Neuron (in vitro differentiated cells): ENCODE data around the gene TARS3.
"Not testable (repeated sequence)": the region's sequence is repeated elsewhere in the genome, so short reads cannot be mapped to it uniquely, and the experiment has no call there.

Experiments used
- H2AFZ ChIP-seq: one replicate; pipeline ENCODE4 v1.6.1; 2013; ENCODE audit warnings: low read depth, mild to moderate bottlenecking, inconsistent platforms, low read length, moderate library complexity
- H3K27me3 ChIP-seq: one replicate; pipeline ENCODE4 v1.6.1; 2013; ENCODE audit warnings: low read length; ENCODE audit not compliant: insufficient read depth
- H3K36me3 ChIP-seq: one replicate; pipeline ENCODE4 v1.6.1; 2013; ENCODE audit warnings: low read length; ENCODE audit not compliant: insufficient read depth
- H3K4me1 ChIP-seq: one replicate; pipeline ENCODE4 v1.6.1; 2013; ENCODE audit warnings: low read length; ENCODE audit not compliant: insufficient read depth
- H3K4me3 ChIP-seq: 2 replicates; pipeline ENCODE4 v1.5.1; 2013; ENCODE audit warnings: mild to moderate bottlenecking, low read length, moderate library complexity
- H3K9me3 ChIP-seq: one replicate; pipeline ENCODE4 v1.6.1; 2013; ENCODE audit warnings: low read length

TARS3 gene

GRCh38 chr15:101662203-101662602 lies 62.1 kb downstream of the TARS3 start:
- H3K36me3 ChIP-seq, result no peaks in the 10 kb centered on the region
- no peaks in the 10 kb centered on the region for H3K4me1 ChIP-seq
- H3K4me3 ChIP-seq, result no peak overlapping the region
- no peaks in the 10 kb centered on the region for H3K27me3 ChIP-seq
- H3K9me3 ChIP-seq, result peaks cover 2% of the 10 kb centered on the region
- H2AFZ ChIP-seq, result no peak overlapping the region

- Histone ChIP-seq H3K4me3 (no peak overlapping the region), H3K4me1 (no peaks in the 10 kb centered on the region), H3K36me3 (no peaks in the 10 kb centered on the region), H2AFZ (no peak overlapping the region), H3K9me3 (no peaks in the 10 kb centered on the region), H3K27me3 (no peaks in the 10 kb centered on the region)
Observed at GRCh38 chr15:101660005-101660404, 64.3 kb downstream of the TARS3 start.

GRCh38 chr15:101657968-101658784 lies 66.1 kb downstream of the TARS3 start:
- H3K9me3 ChIP-seq, result no peaks in the 10 kb centered on the region
- no peaks in the 10 kb centered on the region for H3K4me1 ChIP-seq
- no peaks in the 10 kb centered on the region for H3K27me3 ChIP-seq
- H3K4me3 ChIP-seq, result no peak overlapping the region
- no peaks in the 10 kb centered on the region for H3K36me3 ChIP-seq
- no peak overlapping the region for H2AFZ ChIP-seq

DNA sequence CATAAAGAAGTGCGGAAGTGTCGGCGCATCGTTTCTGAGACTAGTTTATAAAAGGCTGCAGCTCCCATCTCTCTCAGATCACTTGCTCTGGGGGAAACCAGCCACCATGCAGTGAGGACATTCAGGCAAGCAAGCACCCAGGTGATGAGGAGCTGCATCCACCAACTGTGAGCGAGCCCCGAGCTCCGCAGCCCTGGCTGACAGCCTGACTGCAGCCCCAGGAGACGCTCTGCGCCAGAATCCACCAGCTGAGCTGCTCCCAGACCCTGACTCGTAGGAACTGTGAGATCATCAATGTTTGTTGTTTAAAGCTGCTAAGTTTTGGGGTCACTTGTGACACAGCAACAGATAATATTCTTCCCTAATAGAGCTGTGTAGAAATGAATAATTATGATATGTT lies 67.1 kb downstream of the TARS3 start:
- H2AFZ ChIP-seq, result no peak overlapping the region

GRCh38 chr15:101654624-101655337 lies 69.5 kb downstream of the TARS3 start:
- H3K36me3 ChIP-seq, H2AFZ ChIP-seq, H3K4me3 ChIP-seq, H3K9me3 ChIP-seq, H3K27me3 ChIP-seq: not testable (repeated sequence)
- H3K4me1 ChIP-seq, result peaks cover 15% of the 10 kb centered on the region

More for the DNA sequence above, 67.1 kb downstream of the TARS3 start:
- no peaks in the 10 kb centered on the region for H3K9me3 ChIP-seq
- no peaks in the 10 kb centered on the region for H3K27me3 ChIP-seq
- H3K4me3 ChIP-seq, result no peak overlapping the region
- H3K4me1 ChIP-seq, result no peaks in the 10 kb centered on the region
- no peaks in the 10 kb centered on the region for H3K36me3 ChIP-seq

DNA sequence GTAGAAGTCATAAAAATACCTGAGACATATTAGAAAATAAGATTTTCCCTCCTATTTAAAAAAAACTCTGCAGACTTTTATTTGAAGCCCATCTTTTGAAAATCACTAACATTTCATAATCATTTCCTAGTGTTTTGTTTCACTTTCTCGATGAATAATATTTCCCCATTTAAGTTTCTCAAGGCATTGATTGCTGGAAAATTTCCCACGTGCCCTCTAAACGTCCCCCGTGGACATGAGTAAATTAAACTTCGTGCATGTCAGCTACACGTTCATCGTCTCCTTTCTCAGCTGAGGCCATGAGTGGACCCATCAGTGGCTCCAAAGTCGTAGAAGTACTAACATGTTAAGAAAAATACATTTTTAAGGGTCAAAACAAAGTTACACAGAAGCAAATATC lies 70.1 kb downstream of the TARS3 start:
- no peak overlapping the region for H3K4me3 ChIP-seq
- H3K4me1 ChIP-seq, result peaks cover 15% of the 10 kb centered on the region
- no peaks in the 10 kb centered on the region for H3K9me3 ChIP-seq
- H3K27me3 ChIP-seq, result no peaks in the 10 kb centered on the region
- H3K36me3 ChIP-seq, result peaks cover 4% of the 10 kb centered on the region
- H2AFZ ChIP-seq, result no peak overlapping the region

GRCh38 chr15:101652786-101653430 lies 71.4 kb downstream of the TARS3 start:
- Histone ChIP-seq H3K4me3 (peak overlapping the region; percentile 54), H3K4me1 (peaks cover 15% of the 10 kb centered on the region), H3K27me3 (no peaks in the 10 kb centered on the region), H3K36me3 (peaks cover 7% of the 10 kb centered on the region), H2AFZ (peak overlapping the region; percentile 94), H3K9me3 (no peaks in the 10 kb centered on the region)

DNA sequence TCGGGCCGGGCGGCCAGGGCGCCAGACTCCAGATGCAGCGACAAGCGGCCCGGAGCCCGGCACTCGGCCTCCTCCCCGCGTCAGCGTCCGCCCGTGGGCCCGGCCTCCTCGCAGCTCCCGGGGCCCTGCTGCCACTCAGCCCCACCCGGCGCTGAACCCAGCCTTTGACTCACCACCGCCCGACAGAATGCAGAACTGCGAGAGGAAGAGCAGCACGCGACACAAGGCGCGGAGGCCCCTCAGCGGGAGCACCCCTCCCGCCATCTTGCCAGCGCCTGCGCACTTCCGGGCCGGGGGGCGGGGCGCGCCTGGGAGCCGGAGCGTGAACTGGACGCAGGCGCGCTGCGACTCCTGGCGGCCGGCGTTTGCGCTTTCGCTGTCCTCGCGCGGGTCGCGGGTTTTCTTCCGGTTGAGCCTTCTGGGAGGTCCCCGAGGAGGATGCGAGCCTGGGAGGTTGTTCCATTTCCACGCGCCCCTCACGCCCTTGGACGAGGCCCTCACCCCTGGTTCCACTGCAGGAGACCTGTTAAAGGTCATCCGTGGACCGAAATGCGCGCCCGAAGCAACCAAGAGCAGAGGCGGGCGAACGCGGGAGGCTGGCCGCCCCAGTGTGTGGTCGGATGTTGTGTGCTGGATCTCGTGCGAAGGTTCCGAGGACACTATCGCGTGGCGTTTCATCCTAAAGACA lies 72.0 kb downstream of the TARS3 start, which contains the start of gene TM2D3:
Gene TM2D3 (minus strand): TSS at position 284 of the 688 bp plus-strand sequence. CDS start 20 bp downstream, at position 264.
- Histone ChIP-seq H3K4me1 (peaks cover 15% of the 10 kb centered on the region), H3K27me3 (no peaks in the 10 kb centered on the region), H3K9me3 (no peaks in the 10 kb centered on the region), H2AFZ (peak within 1 kb of the TSS; percentile 94), H3K4me3 (peak within 1 kb of the TSS; percentile 54), H3K36me3 (peaks cover 9% of the 10 kb centered on the region)

DNA sequence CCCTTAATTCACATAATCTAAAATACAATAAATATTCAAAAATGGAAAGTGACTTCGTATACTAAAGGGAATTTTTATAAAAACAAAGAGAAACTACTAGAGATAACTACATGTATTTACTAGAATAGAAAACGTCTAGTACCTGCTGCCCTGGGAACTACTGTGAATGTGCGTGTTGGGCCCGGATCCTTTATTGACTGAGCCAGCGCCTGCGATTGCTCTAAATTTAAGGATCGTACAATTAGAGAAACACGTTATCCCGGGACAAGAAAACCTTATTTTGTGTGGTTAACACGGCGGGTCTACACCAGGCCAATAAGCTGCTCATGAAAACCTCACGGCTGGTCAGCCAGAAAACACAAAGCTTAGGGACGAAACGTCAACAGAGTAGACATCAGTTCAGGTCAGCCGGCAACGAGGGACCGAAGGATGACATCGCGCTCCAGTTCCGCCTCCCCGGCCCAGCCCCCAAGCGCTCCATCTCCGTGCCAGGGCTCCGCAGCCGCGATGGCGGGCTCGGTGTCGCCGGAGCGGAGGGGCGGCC lies 72.6 kb downstream of the TARS3 start:
- Histone ChIP-seq H2AFZ (peak overlapping the region; percentile 14), H3K9me3 (no peaks in the 10 kb centered on the region), H3K27me3 (no peaks in the 10 kb centered on the region), H3K4me1 (peaks cover 15% of the 10 kb centered on the region), H3K36me3 (peaks cover 15% of the 10 kb centered on the region), H3K4me3 (peak overlapping the region; percentile 54)

DNA sequence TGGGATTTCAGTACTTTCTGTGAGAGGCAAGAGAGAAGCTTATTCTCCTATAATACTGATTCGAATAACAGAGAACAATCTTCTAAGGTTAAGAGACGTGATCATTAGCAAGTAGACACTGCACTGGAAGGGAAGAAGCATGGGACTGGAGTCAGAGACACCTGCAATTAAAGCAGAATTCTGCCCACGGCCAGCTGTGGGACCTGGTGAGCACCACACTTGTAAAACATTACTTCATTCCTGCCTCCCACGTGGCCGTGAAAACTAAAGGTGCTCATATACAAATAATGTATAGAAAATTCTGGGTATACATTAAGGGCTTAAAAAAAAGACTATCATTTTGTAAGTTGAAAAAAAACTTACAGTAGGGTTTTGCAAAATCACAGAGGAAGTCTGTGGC lies 74.1 kb downstream of the TARS3 start:
- peak overlapping the region; percentile 54 for H3K4me3 ChIP-seq
- no peaks in the 10 kb centered on the region for H3K27me3 ChIP-seq
- no peak overlapping the region for H2AFZ ChIP-seq
- H3K9me3 ChIP-seq, result no peaks in the 10 kb centered on the region
- peaks cover 30% of the 10 kb centered on the region for H3K36me3 ChIP-seq
- peaks cover 15% of the 10 kb centered on the region for H3K4me1 ChIP-seq

DNA sequence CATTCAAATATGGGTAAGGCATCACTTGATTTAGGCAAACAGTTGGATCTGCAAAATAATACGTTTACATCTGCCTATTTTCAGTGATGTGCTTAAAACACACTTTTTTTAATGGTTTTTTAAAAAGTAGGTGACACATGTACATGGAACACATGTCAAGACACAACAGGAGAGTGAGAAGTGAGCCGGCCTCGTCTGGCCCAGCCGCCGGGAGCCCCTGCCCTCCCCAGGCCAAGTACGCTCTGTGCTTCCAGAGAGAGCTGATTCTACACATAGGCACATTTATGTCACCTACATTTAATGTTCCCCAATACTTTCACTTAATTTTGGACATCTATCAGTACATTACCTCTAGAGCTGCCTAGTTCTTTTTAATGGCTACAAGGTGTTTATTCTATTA lies 75.9 kb downstream of the TARS3 start:
- Histone ChIP-seq H3K36me3 (peaks cover 44% of the 10 kb centered on the region), H2AFZ (no peak overlapping the region), H3K4me1 (peaks cover 15% of the 10 kb centered on the region), H3K4me3 (no peak overlapping the region), H3K27me3 (no peaks in the 10 kb centered on the region), H3K9me3 (no peaks in the 10 kb centered on the region)

DNA sequence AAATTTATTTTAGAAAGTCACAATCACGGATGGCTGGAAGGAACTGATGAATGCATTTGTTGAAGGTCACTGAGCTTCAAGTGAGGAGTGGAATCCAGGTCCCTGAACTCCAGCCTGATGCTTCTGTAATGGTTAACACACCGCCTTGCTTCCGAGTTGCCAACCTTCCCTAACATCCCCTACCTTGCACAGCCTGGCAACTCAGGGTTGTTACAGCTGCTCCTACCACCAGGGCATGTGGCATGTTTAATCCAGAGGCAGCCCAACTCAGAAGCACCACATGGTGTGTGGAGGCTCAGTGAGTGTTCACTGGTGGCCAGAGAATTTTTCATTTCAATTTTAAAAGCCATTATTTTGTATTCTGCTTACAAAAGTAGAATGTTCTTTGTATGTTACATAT lies 77.0 kb downstream of the TARS3 start:
- Histone ChIP-seq H3K27me3 (no peaks in the 10 kb centered on the region), H3K36me3 (peaks cover 52% of the 10 kb centered on the region), H3K4me1 (peaks cover 15% of the 10 kb centered on the region), H2AFZ (no peak overlapping the region), H3K9me3 (no peaks in the 10 kb centered on the region), H3K4me3 (no peak overlapping the region)
